HG03045 (cell line): Measurements from ENCODE around the gene ANKDD1A.
A peak's percentile ranks its signal among the peaks of the same experiment; 100 is the strongest.

Source experiments
- ATAC-seq: cut with Tn5 transposase; IDR thresholded peaks from one replicate; pipeline ENCODE4 v1.9.1; 2021; ENCODE audit warnings: mild to moderate bottlenecking, moderate library complexity; ENCODE audit not compliant: unreplicated experiment

Gene ANKDD1A

DNA sequence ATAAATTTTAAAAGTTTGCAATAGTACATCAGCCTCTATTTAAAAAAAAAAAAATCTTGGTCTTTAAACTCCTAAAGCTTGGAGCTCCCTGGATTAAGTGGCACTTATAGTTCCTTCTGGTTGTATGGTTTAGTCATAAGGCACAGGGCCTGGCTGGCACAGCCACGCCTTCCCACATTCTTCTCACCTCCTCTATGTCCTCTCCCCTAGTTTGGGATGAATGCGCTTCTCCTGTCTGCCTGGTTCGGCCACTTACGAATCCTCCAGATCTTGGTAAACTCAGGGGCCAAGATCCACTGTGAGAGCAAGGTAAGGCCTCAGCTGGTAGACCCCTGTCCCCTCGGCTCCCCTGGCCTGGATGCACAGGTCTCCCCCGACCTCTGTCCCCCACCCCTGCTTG lies 10.0 kb downstream of the ANKDD1A start:
- no peak for ATAC-seq

- ATAC-seq: no peak
Measured at GRCh38 chr15:64923546-64923945, 11.8 kb downstream of the ANKDD1A start.

GRCh38 chr15:64925335-64926330 lies 13.9 kb downstream of the ANKDD1A start:
- ATAC-seq: no peak

DNA sequence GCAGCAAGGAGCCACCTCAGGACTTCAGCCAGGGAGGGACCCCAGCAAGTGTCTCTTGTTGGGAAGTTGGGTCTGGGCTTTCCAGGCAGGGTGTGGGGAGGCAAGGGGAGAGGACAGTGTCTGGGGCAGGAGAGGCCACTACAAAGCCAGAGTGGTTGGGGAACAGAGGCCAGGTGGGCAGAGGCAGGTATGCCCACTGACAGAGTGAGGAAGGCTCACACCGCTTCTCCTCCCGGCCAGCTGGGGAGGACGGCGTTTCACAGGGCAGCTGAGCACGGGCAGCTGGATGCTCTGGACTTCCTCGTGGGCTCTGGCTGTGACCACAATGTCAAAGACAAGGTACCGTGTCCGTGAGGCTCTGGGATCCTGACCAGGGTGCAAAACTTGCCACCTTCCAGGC lies 15.0 kb downstream of the ANKDD1A start:
- no peak for ATAC-seq

DNA sequence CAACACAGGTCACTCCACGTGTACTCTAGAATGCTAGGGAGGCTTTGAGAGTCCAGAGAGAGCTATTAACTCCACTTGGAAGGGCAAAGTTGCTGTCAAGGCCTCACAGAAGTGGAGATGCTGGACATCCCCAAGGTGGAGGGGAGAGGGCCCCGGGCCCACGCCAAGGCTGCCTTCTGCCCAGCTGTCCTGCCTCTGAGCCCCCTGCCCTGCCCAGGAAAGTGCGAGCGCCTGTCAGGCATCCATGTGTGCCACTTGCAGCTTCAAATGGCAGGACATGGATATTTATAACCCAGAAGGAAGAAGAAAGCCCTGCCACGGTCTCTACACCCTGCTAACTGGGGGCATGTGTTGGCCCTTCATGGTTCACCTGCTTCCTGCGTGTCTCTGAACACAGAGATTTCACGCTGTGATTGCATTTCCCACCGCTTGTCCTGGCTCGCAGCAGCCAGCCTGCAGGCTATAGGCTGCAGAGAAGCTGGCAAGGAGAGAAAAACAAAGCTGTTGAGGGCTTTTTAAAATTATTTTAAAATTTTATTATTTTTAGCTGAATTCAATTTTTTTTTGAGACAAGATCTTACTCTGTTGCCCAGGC lies 17.0 kb downstream of the ANKDD1A start:
- no peak for ATAC-seq

DNA sequence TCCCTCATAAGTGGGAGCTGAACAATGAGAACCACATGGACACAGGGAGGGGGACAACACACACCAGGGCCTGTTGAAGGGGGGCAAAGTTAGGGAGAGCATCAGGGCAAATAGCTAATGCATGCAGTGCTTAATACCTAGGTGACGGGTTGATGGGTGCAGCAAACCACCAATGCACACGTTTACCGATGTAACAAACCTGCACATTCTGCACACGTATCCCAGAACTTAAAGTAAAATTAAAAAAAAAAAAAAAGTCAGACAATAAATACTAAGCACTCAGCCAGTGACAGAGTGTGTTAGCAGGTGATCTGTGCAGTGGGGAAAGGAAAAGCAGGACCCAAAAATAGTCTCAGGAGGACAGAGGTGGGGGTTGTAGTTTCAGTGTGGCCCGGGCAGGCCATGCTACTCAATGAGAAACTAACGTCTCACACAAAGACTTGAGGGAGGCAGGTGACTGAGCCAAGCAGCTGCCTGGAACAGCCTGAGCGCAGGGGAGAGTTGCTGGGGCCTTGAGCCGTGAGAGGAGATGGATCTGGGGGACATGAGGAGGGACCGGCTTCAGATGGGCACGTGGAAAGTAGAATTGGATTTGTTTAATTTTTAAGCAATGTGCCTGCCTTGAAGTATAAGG lies 18.4 kb downstream of the ANKDD1A start:
- ATAC-seq: peak; percentile 60

DNA sequence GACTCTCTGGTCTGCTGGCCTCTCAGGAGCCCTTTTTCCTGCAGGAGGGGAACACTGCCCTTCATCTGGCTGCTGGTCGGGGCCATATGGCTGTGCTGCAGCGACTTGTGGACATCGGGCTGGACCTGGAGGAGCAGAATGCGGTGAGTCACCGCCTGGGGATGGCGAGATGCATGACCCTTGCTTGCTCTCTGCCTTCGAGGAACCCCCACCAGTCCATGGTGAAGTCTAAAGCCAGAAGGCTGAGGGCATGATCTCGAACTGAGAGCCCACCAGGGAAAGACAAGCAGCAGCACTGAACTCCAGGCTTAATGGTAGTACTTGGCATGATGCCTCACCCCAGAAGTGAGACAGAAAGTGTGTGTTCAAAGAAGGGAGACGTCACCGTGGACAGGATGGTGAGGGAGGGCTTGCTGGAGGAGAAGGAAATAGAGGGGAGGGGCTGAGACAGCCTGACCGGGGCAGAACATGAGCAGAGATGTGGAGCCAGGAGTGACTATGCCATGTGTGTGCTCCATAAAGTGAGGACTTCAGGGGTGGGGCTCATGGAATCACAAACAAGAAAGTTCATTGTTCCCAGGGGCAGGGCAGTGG lies 19.2 kb downstream of the ANKDD1A start:
- no peak for ATAC-seq

DNA sequence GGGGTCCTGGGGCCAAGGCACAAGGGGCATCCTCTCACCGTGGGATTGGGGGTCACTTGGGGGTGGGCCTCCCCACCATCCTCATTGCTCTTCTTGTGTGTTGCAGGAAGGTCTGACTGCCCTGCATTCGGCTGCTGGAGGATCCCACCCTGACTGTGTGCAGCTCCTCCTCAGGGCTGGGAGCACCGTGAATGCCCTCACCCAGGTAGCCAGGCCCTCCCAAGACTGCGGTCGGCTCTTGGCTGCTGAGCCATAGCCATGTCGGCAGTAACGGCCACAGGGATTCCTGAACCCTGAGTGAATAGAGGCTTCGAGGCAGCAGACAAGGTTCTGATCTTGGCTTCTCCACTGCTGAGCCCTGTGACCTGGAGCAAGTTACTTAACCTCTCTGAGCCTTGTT lies 19.7 kb downstream of the ANKDD1A start:
- no peak for ATAC-seq

DNA sequence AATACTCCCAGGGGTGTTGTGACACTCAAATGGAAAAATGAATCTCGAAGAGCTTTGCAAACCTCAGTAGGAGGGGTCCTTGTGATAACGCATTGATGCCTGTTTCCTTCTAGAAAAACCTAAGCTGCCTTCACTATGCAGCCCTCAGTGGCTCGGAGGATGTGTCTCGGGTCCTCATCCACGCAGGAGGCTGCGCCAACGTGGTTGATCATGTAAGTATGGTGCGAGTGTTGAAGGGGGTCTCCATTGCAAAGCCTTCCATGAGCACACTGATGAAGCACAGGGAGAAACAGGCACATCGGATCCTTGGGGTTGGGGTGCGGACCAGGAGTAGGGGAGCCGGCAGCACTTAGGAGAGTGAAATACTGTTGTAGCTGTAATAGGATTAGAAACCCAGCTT lies 22.3 kb downstream of the ANKDD1A start:
- no peak for ATAC-seq

- ATAC-seq: no peak
Measured at GRCh38 chr15:64938192-64938591, 26.5 kb downstream of the ANKDD1A start.

GRCh38 chr15:64942356-64942755 lies 30.7 kb downstream of the ANKDD1A start:
- no peak for ATAC-seq

DNA sequence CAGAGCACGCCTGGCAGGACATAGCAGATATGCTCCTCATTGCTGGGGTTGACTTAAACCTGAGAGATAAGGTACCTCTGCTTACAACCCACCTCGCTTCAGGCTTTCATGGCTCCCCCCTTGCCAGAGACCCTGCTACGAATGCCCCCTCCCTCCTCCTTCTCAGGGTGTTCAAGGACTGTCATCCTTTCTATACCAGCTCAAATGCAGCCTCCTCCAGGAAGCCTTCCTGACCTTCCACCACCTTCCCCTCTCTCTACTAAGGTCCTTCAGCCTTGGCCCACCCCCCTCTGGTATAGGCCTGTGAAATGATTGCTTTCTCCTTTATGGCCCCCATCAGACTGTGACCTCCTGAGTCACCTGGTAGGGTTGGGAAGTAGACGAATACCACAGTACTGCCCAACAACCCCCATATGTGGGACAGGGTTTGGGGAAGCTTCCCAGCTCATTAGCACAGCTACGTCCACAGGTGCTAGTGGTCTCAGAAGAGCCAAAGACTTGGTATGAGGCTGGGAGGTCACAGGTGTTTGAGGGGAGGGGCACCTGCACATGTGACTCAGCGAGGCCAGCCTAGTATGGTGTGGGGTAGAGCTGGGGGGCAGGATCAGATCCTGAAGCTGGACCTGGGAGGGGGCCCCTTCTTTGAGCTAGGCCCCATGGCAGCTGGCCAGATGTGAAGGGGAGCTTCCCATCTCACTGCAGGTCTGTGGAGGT lies 32.0 kb downstream of the ANKDD1A start:
- ATAC-seq: no peak

DNA sequence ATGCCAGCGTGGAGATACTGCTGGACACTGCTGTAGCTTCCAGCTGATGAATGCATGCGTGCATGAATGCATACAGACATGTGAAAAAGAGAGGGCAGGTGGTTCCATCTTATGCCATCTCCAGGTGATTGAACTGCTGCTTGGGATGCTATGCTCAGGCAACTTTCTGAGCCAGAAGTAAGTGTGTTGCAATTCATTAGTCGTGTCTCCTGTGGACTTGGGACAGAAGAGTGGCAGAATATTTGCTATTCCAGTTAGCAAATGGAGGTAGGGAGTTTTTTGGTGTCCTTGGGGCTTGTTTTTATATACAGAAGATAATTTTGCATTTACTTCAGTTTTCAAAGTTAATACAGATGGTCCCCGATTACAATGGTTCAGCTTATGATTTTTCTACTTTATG lies 33.3 kb downstream of the ANKDD1A start:
- no peak for ATAC-seq

DNA sequence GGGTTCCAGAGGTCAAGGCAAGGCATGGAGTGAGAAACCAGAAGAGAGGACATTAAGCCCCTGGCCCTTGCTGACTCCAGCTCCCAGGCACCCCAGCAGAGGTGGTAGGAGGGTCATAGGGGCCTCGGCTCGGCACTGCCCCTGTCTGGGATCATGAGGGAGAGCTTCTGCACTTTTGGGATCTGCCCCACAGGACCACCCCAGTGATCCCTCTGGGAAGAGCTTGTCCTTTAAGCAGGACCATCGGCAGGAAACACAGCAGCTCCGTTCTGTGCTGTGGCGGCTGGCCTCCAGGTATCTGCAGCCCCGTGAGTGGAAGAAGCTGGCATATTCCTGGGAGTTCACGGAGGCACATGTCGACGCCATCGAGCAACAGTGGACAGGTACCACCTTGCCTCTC lies 35.5 kb downstream of the ANKDD1A start:
- no peak for ATAC-seq

DNA sequence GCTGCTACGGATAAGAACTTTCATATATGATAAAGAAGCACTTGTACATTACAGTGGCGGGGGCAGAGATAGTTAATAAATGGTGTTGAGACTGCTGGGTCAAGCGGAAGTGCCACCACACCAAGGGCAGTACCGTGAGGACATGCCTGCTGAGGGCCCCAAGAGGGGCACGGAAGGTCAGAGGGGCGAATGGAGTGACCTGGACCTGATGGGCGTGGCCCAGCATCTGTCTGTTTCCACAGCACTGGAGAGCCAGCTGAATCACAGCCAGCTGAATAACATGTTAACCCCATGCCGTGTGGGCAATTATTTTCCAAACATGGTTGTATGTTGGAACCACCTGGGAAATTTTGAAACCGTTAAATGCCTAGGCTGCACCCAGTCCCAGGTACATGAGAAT lies 37.2 kb downstream of the ANKDD1A start:
- ATAC-seq: no peak

GRCh38 chr15:64949383-64950186 lies 37.9 kb downstream of the ANKDD1A start:
- no peak for ATAC-seq

DNA sequence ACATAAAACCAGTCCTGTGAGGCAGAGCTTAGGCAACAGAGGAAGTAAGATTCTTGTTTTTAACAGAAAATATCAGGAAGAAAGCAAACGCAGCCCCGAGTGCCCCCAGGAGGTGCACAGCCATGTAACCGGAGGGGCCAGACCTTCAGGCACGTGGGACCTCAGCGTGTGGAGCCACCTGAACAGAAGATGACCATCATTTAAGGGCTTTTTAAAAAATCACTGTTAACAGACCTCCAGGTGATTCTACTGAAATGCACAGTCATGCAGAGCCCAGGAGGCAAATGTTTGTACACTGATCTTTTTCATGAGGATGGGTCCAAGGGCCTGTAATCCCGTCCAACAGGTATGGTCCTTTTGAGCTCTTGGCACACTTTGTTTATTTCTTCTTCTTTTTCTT lies 39.2 kb downstream of the ANKDD1A start:
- ATAC-seq: no peak

GRCh38 chr15:64951777-64952418 lies 40.2 kb downstream of the ANKDD1A start:
- ATAC-seq: no peak

- no peak for ATAC-seq
Measured at GRCh38 chr15:64954395-64954794, 42.7 kb downstream of the ANKDD1A start.

- no peak for ATAC-seq
Measured at GRCh38 chr15:64959128-64959527, 47.4 kb downstream of the ANKDD1A start.
